ENCODE results near the gene ATP5PO. TPM values are rescaled to one million over a fixed set of nuclear protein-coding genes. Genes with fewer than 3 reads are reported as not detected.

Gene ATP5PO
- total and polyA plus RNA-seq, 2 donors (not counting 1 experiment from before 2014, with no cell fraction given) = 123 to 139 TPM

DNA sequence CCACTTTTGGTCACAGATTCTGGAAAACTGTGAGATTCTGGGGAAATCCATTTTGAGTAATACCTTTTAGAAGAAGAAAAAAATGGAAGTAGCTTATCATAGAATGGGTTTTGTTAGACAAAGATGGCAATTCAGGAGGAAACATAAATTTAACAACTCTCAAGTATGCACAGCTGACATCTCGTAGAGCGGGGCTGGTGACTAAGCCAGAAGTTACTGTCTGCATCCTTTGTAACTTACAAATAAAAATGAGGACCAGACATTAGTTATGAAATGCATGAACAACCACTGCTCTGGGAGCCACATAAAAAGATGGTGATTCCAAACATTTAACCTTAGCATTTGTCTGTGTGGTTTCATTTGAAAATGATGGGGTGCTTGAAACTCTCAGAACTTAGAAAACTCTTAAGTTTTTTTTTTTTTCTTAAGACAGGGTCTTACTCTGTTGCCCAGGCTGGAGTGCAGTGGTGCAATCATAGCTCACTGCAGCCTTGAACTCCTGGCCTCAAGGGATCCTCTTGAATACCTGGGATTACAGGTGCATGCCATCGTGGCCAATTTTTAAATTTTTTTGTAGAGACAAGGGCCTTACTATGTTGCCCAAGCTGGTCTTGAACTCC lies 49.2 kb upstream of the ATP5PO start:
- peaks cover 3% of the 10 kb centered on the region for H3K9me3 Mint-ChIP-seq (ENCODE audit: insufficient read depth)
- H3K9ac ChIP-seq (ENCODE audit: low read length) = no peak overlapping the region

More for the DNA sequence above, 49.2 kb upstream of the ATP5PO start:
- no peaks in the 10 kb centered on the region for H4K20me1 ChIP-seq (ENCODE audit: control insufficient read depth, insufficient read depth, low read length, poor library complexity, severe bottlenecking)
- no peak overlapping the region for H3K4me2 ChIP-seq (replicated peaks; ENCODE audit: low read depth, low read length, poor library complexity, severe bottlenecking)
- H3K27ac ChIP-seq (ENCODE audit: low read length in 2 of 2) = no peak overlapping the region
- DNase-seq (no peak), ATAC-seq (ENCODE audit: low read depth) (no peak)
- H3K4me1 ChIP-seq (ENCODE audit: control insufficient read depth in 2 of 2, insufficient read depth in 2 of 2, low read length in 2 of 2) = no peaks in the 10 kb centered on the region
- POLR2A ChIA-PET = interaction anchor here (0.6 kb wide), 1 partner anchor 17 kb away, joined by 3 read pairs; no protein-coding TSS in a partner anchor
- WGBS (ENCODE audit: insufficient coverage) = no CpG with 5 or more reads among the region's 3 CpGs
- Mint-ChIP-seq H3K4me3 (no peak overlapping the region), H3K4me1 (peaks cover 4% of the 10 kb centered on the region), H3K27ac (no peak overlapping the region), H3K27me3 (no peaks in the 10 kb centered on the region)
- H3K27me3 ChIP-seq (replicated peaks in 1 of 4; ENCODE audit: control extremely low read depth in 1 of 4, control insufficient read depth in 3 of 4, insufficient read depth in 4 of 4, low read length in 3 of 4) = no peaks in the 10 kb centered on the region
- CTCF ChIA-PET = no interaction called here
- TF ChIP-seq, protein P1, sequence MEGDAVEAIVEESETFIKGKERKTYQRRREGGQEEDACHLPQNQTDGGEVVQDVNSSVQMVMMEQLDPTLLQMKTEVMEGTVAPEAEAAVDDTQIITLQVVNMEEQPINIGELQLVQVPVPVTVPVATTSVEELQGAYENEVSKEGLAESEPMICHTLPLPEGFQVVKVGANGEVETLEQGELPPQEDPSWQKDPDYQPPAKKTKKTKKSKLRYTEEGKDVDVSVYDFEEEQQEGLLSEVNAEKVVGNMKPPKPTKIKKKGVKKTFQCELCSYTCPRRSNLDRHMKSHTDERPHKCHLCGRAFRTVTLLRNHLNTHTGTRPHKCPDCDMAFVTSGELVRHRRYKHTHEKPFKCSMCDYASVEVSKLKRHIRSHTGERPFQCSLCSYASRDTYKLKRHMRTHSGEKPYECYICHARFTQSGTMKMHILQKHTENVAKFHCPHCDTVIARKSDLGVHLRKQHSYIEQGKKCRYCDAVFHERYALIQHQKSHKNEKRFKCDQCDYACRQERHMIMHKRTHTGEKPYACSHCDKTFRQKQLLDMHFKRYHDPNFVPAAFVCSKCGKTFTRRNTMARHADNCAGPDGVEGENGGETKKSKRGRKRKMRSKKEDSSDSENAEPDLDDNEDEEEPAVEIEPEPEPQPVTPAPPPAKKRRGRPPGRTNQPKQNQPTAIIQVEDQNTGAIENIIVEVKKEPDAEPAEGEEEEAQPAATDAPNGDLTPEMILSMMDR (IDR thresholded peaks at IDR 0.05) = no peak
- TF ChIP-seq EZH2 (IDR thresholded peaks at IDR 0.05; ENCODE audit: borderline replicate concordance, insufficient read depth, low read depth, low read length, poor library complexity, severe bottlenecking) = no peak
- peaks cover 0 to 6% (median 4%) of the 10 kb centered on the region in 3 donors for H3K9me3 ChIP-seq (ENCODE audit: control extremely low read depth in 1 of 3, control insufficient read depth in 2 of 3, insufficient read depth in 1 of 3, low read length in 2 of 3)
- no peaks in the 10 kb centered on the region for H3K79me2 ChIP-seq (ENCODE audit: control insufficient read depth, insufficient read depth, low read length)
- no peak overlapping the region for H3K4me3 ChIP-seq (ENCODE audit: control extremely low read depth in 1 of 5, extremely low read depth in 1 of 5, insufficient read depth in 1 of 5, low read depth in 2 of 5, low read length in 4 of 5)
- H3K36me3 ChIP-seq (replicated peaks in 1 of 2; ENCODE audit: control extremely low read depth in 1 of 2, control insufficient read depth in 1 of 2, extremely low read depth in 1 of 2, insufficient read depth in 2 of 2, low read length in 1 of 2) = no peaks in the 10 kb centered on the region
- intact Hi-C loops (cut with micrococcal nuclease) = no loop called here
- no peak overlapping the region for H2AFZ ChIP-seq (ENCODE audit: insufficient read depth, low read depth, low read length, poor library complexity, severe bottlenecking)

All from B cell (primary cell).